DMS53 (cell line): ENCODE measurements around the gene LRRFIP1.
A peak's percentile ranks its signal among the peaks of the same experiment; 100 is the strongest.
"Not testable (repeated sequence)": the region's sequence is repeated elsewhere in the genome, so short reads cannot be mapped to it uniquely, and the experiment has no call there.

Experiments used
- DNase-seq: peaks from one replicate; lab custom pipeline; 2025; lab: John Stamatoyannopoulos, UW

LRRFIP1 gene

GRCh38 chr2:237688541-237688940, 61.2 kb downstream of the LRRFIP1 start:
- DNase-seq: not testable (repeated sequence)

- no peak for DNase-seq
Observed at GRCh38 chr2:237689336-237690131, 62.1 kb downstream of the LRRFIP1 start.

- peak; percentile 76 for DNase-seq
Observed at GRCh38 chr2:237691029-237691907, 63.9 kb downstream of the LRRFIP1 start.

GRCh38 chr2:237691908-237692600, 64.7 kb downstream of the LRRFIP1 start:
- peak; percentile 100 for DNase-seq

- peak; percentile 78 for DNase-seq
Observed at GRCh38 chr2:237692601-237693290, 65.4 kb downstream of the LRRFIP1 start.

- peak; percentile 70 for DNase-seq
Observed at GRCh38 chr2:237693291-237693994, 66.1 kb downstream of the LRRFIP1 start.

GRCh38 chr2:237694415-237695194, 67.2 kb downstream of the LRRFIP1 start:
- DNase-seq: no peak

GRCh38 chr2:237695201-237695780, 67.9 kb downstream of the LRRFIP1 start:
- DNase-seq: no peak

- no peak for DNase-seq
Observed at GRCh38 chr2:237696461-237696860, 69.1 kb downstream of the LRRFIP1 start.

GRCh38 chr2:237697586-237698357, 70.4 kb downstream of the LRRFIP1 start:
- DNase-seq: no peak

DNA sequence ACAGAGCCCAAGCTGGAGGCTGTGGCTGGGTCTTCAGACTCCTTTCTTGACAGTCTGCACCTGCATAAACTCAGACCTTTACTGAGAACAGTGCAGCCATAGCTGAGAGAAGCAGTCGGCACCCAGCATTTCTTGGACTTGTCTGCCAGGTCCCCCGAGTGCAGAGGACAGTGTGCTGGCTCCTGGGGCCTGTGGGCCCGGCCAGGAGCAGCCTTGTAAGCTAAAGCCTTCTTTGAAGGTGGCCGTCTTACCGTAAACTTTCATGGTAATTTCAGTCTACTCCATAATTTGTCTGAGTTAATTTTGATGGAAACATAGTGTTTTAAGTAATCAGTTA, 70.9 kb downstream of the LRRFIP1 start:
- no peak for DNase-seq

DNA sequence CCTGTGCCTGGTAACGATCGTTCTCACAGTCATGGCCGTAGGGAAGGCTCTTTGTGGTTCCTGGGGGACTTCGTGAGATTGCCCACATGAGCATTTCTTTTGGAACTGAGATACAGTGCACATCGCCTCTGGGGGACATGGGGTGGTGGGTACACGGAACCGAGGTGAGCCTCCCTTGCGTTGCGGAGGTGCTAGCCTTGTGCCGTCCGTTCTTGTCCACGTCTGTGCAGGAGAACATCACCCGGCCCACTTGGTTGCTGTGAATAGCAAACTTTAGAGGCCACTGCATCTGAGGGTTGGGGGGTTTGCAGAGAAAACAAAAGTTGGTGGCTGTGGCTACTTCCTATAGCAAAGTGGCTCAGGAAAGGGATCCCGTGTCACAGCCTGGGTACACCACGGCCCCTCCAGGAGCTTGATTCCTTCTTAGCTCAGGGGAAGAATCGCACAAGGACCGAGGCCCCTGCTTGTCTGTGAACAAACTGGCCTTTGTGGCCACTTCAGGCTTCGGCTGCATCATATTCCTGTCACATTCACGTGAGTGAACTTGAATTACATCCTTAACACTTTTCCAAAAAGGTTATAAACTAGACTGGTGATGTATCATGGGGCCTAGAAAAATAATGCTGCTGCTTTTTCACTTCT, 72.6 kb downstream of the LRRFIP1 start:
- DNase-seq: no peak

- DNase-seq: no peak
Observed at GRCh38 chr2:237700512-237701032, 73.2 kb downstream of the LRRFIP1 start.

DNA sequence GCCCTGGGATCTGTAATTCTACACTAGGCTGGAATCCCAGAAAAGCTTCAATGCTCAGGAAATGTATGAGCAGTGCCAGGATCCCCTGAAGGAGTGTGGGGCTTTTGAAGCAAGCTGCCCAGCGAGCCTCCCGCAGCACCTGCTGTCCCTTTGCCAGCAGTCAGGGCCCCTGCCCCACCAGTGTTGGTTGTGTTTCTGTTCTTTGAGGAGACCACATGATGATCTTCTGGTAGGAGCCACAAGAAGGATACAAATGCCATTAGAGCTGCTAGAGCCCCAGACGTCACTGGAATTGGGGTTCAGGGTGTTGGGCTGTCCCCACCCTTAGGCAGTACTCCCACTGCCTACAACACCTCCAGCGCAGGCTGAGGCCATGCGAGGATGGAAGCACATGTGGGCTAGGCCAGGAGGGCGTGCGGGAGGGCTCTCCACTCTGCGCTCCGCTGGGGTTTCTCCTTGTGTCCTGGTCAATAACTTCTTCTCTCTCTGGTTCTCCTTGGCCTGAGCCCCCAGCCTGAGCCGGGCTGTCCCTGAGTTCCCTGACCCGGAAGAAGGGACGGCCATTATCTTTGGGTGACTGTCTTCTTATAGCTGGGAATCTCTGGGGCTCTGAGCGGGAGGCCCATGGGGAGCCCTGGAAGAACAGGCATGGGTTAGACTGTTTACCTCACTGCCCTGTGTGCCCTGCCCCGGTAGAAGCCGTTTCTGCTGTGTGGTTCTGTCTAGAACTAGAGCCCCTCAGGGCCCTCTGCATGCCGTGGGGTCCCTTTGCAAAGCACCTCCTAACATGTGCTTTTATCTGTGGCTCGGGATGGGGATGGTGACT, 73.9 kb downstream of the LRRFIP1 start:
- DNase-seq: no peak

DNA sequence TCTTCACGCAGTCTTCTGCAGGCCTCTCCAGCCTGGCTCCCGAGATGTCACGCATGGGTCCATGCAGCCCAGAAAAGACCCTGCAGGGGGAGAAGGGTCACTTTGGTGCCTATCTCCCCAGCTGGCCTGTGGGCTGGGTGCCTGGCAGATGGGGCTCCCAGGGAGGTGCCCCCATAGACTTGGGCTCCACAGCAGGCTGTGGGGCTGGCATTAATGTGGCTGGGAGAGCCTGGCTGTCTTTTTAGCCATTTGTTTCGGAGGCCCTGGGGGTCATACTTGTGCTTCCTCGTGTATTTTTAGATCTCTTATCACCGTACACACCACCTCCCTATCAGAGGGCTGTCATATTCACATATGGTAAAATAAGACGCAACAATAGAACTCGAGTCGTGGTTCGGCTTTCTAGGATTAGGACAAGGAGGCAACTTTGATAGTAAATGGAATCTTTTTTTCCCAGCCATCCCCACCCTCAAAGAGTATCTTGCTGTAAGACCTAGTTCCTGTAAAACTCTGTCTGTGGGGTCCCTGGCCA, 74.5 kb downstream of the LRRFIP1 start:
- DNase-seq: no peak

- no peak for DNase-seq
Observed at GRCh38 chr2:237702441-237703391, 75.3 kb downstream of the LRRFIP1 start.
